Activated CD8-positive, alpha-beta memory T cell treated with anti-CD3 and anti-CD28 coated beads for 4 hours (primary cell): ENCODE measurements around the gene UBE2Q1.
A peak's percentile ranks its signal among the peaks of the same experiment; 100 is the strongest.

Experiments used
- DNase-seq, 2 donors: peaks; one replicate each; pipeline ENCODE4 v3.0.0-alpha.2; 2020; ENCODE audit warnings: low read depth in 2 of 2

Gene UBE2Q1

DNA sequence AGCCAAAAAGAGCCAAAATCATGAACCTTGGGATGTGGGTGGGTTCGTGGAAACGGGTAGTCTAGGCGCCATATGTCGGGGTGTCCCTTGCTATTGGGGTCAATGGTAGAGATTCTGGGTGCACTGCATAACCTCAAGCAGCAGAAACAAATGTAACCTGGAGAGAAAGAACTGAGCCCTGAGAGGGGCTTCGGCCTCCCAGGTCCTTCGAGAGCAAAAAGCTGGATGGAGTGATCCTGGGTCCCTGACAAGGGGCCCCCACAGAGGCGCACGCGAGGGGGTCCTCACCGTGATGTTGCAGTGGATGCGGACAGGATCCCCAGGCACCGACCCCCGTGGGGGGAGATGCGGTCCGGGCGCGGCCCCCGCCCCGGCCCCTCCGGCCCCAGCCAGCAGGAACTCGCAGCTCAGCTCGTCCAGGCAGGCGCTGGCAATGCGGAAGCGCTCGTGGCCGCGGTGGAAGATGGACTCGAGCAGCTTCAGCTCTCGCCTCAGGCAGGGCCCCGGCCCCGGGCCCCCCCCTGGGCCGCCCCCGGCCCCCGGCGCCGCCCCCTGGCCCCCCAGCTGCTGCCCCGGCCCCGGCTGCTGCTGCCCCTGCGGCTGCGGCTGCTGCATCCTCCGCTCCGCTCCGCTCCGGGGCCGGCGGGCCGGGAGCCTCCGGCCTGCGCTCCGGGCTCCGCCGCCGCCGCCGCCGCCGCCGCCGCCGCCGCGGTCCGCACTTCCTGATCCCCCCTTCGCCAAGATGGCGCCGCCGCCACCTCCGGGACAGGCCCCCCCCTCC, at the start of gene UBE2Q1:
Gene UBE2Q1 (minus strand): TSS at position 724 of the 781 bp plus-strand sequence. CDS start 109 bp downstream, at position 615.
- DNase-seq = peak in 1 of 2 donors; percentile 5

DNA sequence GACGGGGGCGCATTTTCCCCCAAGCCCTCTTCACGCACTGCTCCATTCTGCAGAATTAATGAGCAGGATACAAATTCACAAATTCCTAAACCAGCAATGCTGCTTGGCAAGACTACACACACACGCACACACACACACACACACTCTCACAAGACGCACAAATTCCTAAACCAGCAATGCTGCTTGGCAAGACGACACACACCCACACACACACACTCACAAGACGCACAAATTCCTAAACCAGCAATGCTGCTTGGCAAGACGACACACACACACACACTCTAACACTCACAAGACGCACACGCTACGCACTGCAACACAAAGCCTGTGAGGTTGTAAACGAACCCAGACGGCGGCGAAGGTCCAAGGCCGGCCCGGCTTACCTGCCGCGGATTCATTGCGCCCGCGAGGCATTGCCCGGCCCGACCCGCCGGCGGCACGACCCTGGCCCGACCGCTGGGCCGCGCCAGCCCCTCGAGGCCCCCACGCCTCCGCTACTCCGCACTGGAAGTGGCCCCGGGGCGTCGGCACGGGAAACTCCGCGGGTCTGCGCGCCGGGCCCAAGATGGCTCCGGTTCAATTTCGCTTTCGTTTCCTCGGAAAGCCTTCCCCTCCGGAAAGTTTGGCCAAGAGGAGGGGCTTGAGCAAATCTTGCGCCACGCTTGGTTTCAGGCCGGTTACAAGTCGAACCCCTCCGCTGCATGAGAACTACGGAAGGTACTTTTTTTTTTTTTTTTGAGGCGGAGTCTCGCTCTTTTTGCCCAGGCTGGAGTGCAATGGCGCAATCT, 49.3 kb upstream of the UBE2Q1 start, which contains the start of gene ADAR:
Gene ADAR (minus strand): TSS at position 578 of the 788 bp plus-strand sequence. CDS start 180 bp downstream, at position 398.
- peak; percentile 77 to 91 for DNase-seq

DNA sequence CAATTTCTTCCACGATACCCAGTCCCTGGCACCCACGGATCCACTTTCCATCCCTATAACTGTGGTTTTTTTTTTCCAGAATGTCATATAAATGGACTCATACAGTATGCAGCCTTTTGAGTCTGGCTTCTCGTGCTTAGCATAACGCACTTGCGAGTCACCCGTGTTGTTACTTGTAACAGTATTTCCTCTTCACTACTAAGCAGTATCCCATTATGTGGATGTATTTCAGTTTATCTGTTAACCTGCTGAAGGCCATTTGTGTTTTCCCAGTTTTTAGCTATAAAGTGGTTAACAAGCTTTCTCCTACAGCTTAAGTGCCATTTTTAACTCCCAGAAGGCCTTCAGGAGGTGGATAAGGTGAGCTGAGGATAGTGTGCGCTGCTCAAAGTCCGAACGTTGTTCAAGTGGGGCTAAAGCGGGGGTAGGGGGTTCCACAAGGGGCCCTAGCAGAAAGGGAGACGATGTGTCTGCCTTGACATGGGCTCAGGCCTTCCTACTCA, 48.7 kb upstream of the UBE2Q1 start:
- no peak for DNase-seq

DNA sequence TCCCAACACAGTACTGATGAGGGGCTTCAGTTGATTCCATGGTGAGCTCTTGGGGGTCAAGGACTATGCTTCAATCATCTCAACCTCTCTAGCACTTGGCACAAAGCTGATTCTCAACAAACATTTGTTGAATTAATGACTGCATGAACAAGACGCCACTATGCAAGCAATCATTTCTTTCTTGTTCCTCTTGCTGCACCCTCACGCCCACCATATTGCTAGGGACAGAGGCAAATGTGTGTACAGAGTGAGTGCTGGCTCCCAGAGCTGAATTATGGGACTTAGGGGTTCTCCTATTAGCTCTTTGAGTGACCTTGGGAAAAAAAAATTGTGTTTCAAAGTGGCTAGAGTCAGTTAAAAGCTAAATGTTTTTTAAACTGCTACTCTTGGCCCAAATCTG, 47.1 kb upstream of the UBE2Q1 start:
- DNase-seq = no peak

DNA sequence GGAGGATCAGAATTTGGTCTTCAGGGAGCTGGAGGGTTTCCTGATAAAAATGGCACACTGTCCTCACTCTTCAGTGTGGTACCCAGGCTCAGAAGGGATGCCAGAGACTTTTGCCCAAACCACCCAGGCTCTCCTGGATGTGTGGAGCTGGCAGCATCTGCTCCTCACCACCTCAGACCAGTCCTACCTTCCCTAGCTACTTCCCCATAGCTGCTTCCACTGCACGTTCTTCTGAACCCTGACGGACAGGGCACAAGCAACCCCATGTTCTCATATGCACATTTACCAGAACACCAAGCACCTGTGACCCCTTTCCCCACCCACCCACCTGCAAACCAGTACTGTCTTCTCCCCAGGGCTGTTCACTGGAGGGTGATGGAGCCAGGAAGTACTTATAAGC, 44.9 kb upstream of the UBE2Q1 start:
- no peak for DNase-seq

DNA sequence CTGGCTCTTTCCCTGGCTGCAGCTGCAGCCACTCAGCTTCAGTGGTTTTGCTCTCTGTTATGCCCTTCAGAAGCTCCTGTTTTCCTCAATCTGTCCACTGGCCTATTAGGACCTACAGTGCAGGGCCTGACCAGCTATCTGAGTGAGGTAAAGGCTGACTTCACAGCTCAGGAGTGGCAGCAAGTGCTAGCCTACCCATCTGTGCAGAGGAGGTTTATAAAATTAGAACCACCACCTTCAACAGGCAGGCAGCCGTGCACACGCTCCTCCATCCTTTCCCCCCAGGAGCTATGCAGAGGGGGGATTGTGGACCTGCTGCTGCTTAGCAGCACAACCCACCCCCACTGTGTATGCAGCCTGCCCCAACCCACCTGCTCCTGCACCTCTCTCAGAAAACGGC, 41.2 kb upstream of the UBE2Q1 start:
- DNase-seq = no peak

DNA sequence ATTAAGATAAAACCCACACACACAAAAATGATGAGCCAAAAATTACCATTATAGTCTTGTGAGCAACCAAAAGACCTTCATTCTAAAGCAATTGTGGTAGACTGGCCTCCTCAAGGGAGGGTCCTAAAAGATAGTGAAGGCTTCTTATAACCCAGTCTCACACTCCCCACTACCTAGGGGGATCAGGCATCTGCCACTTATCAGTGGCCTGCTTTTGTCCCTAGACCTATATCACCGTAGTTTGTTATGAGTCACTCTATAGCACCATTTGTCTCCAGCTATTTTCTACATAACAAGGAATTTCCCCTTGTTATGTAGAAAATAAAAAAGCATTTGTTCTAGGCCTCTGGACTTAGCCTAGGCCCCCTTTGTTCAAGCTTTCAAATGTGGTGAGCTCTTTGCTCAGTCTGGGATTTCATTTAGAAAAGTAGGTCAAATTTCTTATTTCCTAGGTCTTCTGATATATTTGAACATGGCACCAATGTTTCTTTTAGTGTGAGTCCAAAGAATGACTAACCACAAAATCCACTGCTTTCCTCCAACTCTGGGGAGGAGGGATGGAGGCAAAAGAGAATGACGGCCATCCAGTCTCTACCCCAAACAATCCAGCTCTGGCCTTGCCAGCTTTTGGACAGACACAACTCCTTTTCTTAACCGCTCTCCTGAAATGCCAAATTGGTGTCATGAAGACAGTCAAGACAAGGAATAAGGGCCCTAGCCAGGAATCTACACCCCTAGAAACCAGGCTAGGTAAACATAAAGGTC, 40.6 kb upstream of the UBE2Q1 start:
- no peak for DNase-seq

DNA sequence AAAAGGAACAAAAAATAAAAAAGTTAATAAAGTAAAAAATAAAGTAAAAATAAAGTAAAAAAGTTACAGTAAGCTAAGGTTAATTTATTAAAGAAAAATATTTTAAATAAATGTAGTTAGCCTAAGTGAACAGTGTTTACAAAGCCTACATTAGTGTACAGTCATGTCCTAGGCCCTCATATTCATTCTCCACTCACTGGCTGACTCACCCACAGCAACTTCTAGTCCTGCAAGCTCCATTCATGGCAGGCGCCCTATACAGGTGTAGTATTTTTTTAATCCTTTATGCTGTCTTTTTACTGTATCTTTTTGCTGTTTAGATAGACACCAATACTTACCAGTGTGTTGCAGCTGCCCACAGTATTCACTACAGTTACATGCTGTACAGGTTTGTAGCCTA, 37.2 kb upstream of the UBE2Q1 start:
- no peak for DNase-seq

DNA sequence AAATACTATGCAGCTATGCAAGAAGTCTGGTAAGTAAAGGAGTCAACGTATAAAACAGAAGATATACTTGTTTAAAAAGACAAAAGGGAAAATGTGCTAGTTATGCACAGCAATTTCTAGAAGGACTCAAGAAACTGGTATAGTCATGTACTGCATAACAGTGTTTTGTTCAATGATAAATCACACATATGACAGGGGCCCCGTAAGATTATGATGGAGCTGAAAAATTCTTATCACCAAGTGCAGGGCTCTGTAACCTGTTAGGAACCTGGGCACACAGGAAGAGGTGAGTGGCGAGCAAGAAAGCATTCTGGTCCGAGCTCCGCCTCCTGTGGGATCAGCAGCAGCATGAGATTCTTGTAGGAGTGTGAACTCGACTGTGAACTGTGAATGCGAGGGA, 36.3 kb upstream of the UBE2Q1 start:
- no peak for DNase-seq

DNA sequence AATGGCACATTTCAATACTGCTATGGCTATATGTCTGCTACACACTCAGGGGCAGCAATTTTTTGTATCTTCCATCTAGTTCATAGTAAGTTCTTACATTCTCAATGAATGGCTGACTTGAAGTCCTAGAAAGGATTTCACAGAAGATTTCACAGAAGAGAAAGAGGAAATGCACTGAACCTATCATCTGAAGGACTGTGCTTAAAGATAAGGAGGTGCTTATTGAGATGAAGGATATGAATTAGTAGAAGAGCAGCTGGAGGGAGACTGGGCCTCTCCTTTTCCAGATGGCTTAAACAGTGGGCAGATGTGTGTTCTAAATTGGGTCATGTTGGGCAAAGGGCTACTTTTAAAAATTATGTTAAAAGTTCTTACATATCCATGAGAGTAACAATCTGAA, 34.9 kb upstream of the UBE2Q1 start:
- no peak for DNase-seq

DNA sequence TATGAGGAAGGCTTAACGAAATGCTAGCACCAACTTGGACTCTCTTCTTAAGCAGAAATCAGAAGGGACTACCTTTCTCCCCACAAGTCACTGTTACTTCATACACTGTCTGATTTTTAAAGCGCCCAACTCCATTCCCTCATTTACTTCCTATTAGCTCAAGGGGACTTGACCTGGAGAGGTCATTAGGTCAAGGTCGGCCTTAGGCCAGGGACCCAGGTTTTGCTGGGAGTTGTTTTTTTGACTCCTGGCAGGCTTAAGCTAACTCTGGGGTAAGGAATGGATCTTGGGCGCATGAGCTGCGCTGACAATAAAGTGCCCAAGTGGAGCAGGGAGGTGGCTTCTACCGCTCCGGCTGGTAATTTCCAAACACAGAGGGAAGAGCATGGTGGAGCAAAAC, 32.7 kb upstream of the UBE2Q1 start:
- no peak for DNase-seq

DNA sequence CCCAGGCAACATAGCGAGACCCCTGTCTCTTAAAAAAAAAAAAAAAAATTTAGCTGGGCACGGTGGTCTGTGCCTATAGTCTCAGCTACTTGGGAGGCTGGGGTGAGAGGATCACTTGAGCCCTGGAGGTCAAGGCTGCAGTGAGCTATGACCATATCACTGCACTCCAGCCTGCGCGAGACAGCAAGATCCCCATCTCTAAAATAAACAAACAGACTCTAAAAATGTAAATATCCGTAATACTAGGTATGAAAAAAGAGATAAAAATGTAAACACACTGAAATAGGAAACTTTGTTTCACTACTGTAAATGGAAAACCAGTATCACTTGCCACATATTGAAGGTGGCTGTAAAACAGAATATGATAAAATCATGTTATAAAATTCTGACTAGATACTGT, 32.3 kb upstream of the UBE2Q1 start:
- no peak for DNase-seq

DNA sequence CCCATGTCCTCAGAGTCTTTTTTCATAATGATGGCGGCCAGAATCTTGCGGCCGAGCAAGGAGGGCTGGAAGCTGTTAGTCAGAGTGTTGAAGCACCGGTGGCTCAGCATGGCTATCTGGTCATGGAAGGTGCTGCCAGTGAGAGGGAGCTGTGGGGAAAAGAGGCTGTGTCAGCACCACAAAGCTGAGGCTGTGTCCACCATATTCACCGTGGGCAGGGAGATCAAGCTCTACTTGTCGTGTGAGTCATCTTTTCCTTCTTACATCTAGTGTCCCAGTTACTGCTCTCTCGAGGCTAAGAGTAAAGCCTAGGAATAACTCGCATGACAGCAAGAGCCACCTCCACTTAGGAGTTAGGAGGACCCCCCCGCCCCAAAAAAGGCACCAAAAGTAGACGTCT, 31.3 kb upstream of the UBE2Q1 start:
- no peak for DNase-seq

DNA sequence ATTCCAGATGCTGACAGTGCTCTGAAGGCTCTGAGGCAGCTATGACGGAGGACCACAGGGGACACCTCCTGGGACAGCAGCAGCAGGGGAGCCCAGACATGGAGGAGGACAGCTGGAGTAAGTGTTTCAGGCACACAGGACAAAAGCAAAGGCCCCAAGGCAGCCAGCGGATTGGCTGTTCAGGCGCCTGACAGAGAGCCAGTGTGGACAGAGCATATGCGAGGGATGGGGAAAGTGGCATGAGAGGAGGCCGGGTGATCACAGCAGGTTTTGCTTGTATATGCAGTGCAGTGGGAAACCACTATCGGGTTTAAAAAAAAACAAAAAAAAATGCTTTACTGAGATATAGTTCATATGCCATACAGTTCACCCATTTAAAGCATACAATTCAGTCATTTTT, 28.2 kb upstream of the UBE2Q1 start:
- no peak for DNase-seq

DNA sequence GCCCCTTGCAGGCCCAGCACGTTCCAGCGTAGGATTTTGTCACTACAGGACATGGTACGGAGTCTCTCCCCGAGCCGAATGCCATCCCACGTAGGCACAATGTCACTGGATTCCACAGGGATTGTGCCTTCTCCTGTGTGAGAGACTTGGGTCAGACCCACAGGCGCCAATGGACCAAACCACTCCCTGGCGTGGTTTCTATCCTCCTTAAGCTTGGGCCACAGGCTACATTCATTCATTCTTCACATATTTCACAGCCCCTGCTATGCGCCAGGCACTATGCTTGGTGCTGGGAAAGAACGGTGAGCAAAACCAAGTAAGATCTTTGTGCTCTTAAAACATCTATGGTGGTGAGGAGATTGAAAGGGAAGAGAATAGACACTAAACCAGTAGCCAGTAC, 27.8 kb upstream of the UBE2Q1 start:
- no peak for DNase-seq

DNA sequence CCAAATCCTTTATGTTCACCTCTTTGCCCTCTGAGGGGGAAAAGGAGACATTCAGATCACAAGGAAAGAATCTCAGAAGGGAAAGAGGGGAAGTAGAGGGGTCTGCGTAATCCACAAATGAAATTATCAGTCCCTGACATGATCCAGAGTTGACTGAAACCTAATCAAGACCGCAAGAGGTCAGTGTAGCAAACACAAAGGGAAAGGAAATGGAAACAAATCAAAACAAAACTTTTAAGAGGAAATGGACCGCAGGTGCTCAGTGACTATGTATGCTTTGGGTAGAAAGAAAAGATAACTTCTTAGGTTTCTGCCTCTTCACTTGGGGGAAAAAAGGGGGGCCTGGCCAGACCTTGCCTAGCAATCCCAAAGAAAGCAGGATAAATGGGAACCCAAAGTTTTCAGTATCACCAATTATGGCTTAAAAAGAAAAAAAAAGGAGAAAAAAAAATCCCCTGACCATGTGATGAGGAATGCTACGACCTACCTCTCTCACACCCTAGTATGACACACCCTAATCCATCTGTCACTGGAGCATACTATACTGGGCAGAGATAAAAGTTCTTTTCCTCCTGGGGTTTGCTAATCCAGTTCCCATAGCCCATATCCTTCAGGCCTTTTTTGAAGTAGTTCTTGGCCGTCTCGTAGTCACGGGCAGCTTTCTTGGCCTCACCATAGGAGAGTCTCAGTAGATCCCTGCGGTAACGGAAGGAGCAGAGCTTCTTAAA, 26.0 kb upstream of the UBE2Q1 start:
- no peak for DNase-seq

DNA sequence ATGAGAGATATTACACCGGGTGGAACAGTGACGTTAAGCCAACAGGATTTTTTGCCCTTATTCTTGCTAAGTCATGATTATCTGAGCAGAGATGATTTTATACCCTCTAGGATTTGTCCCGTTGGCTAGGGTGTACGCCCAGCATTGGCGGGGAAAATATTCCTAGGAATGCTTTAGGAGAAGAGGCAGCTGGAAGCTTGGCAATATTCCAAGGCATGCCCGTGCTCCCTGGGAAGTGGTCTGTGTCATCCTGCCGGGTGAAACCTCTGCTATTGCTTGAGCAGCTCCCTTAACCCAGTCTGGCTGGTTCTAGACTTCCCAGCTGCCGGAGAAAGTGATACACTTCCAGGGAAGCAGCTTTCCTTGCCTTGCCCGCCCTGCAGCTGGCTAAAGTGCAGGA, 25.3 kb upstream of the UBE2Q1 start:
- DNase-seq = no peak

DNA sequence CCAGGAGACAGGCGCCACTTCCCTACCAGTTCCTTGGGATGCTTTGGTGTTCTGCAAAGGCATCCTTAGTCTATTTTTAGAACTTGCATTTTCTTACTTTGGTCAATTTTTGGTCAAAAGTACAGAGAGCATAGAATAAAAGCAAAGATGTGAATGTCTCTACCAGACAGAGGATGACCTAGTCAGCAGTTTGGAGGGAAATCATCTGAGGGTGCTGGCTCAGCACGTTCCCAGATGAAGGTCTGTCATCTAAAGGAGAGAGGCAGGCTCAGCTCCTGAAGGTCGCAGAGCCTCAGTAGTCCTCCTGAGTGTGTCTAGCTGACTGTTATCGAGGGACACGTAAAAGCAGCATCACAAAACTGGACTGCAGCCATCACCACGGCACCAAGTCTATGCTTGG, 24.4 kb upstream of the UBE2Q1 start:
- no peak for DNase-seq

DNA sequence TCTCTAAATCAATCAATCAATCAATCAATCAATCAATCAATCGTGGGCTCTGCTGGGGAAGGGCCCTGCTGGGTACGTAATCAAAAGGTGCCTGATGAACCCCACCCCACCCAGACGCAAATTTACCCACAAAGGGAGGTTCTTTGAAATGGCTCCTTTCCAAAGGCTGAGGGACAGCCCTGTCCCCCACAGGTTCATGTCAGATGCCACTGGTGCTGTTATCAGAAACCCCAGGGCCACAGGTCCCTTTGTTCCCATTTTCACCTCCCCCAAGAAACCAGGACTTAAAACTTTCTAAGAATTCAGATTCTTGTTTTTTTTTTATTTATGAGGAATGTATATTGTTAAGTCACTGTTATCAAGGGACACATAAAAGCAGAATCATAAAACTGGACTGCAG, 23.3 kb upstream of the UBE2Q1 start:
- DNase-seq = no peak

DNA sequence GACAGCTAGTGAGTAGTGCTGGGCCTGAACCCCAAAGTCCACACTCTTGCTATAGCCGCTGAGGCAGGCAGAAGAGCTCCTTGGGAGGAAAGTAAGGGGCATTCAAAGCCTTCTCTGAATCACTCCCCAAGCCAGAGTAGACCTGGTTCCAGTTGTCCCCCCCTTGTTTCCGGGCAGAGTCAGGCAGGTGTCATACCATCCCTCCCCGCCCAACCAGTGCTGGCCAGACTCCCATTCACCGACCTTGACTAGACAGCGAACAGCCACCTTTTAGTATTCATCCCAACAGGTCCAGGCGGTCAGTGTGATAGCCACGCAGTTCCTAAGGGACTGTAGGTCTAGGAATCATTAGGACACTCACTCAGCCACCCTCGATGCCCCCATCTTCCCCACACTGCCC, 20.9 kb upstream of the UBE2Q1 start:
- DNase-seq = no peak

DNA sequence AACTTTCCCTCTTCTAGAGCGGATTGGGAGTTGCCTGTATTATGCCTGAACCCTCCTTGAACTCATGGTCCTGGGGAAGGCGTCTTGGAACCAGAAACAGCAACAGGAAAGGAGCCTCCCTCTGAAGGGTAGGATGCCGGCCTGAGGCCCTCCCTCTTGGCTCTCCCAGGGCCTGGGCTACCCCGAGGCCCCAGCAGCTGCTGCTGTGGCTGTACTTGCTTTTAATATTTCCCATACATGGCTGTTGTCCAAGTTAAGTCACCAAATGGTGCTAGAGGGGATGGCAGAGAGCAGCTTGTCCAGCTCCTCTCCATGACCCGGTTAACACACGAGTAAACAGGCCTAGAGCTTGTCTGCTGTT, 19.6 kb upstream of the UBE2Q1 start:
- no peak for DNase-seq
